GM18498 (cell line): ENCODE results near the gene OPRM1.
"Not testable (repeated sequence)": the region's sequence is repeated elsewhere in the genome, so short reads cannot be mapped to it uniquely, and the experiment has no call there.

Experiments
- ATAC-seq: cut with Tn5 transposase; IDR thresholded peaks from one replicate; pipeline ENCODE4 v1.9.1; 2021; ENCODE audit warnings: mild to moderate bottlenecking, moderate library complexity; ENCODE audit not compliant: unreplicated experiment

The OPRM1 gene

GRCh38 chr6:154039231-154039842 lies at the start of gene OPRM1:
Gene OPRM1 (plus strand): TSS chr6:154039240. CDS start chr6:154039545, 305 bp downstream.
- no peak for ATAC-seq

GRCh38 chr6:153989989-153990388 lies 49.1 kb upstream of the OPRM1 start:
- no peak for ATAC-seq

DNA sequence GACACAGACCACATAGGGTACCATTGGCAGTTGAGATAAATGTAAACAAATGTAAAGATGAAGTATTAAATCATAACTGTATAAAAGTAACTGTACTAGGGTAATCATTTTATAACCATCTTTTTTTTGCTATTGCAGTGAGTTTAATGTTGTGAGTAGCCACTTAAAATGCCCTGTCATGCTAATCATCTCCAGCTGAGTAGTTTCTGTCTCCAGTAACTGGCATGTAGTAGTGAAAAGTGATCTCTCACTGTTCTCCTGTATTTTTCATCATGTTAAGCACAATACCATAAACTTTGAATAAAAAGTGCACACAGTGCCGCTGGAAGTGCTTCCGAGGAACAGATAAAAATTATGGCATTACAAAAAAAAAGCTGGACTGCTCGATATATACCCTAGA lies 45.0 kb upstream of the OPRM1 start:
- ATAC-seq: no peak

DNA sequence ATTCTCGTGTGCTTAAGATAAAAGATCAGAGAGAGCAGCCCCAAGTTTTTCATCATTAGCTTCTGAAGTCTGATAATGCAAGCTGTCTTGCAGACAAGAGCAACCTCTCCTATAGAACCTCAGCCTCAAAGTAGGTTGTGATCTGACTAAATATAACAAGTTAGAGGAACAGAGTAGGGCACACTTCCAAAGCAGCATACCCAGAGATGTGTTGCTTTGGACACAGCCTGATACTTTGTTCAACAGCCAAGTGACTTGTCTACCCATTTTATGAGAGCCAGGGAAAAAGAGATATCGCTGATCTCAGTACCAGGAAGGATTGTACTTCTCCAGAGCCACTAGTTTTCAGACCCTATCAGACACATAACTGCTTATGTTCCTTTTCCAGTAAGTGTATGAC lies 44.2 kb upstream of the OPRM1 start:
- ATAC-seq: no peak

GRCh38 chr6:153997221-153997620 lies 41.8 kb upstream of the OPRM1 start:
- ATAC-seq: no peak

DNA sequence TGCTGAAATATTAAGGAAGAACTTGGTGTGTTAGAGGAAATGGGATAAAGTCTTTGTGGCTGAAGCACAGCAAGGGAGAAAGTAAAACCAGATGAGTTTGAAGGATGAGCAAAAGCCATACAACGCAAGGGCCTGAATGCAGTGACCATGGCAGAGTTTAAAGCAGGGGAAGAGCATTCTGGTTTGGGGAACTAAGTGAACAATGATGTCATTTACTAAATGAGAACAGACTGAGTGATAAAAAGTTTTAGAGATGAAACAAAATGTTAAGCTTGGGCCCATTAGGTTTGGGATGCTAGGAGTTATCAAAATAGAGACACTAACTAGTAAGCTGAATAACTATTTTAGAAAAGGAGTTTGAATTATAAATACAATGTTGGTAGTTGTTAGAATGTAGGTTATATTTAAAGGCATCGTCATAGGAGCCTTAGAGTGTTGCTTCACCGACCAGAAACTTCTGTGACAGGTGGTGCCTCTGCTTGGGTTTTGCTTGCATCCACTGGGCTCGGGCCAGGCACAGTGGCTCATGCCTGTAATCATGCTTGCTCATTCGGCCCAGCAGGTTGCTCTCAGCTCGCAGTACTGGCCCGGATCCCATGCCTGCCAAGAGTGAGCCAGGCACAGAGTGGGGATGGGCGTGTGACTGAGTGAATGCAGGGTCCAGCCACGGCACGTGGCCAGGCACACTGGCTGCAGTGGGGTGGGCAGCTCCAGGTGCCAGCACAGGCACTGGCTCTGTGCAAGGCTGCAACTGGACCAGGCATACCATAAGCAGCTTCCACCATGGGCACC lies 37.4 kb upstream of the OPRM1 start:
- no peak for ATAC-seq

DNA sequence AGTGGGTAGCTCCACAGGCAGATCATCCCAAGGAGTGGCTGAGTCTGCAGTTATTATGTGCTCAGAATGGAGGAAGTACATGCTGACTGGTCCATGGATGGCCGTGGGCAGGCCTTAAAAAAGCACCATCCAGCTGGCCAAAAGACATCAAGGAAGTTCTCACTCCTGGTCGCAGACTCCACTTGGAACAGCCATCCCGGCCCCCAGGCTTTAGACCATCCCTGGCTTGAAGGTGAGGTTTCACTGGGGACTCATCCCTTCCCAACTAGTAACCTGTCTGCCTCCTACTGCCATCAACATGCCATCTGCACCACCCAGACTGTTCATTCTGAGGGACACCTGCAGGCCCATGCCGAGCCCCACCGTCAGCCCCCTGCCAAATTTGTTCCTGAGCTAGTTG lies 36.1 kb upstream of the OPRM1 start:
- no peak for ATAC-seq

DNA sequence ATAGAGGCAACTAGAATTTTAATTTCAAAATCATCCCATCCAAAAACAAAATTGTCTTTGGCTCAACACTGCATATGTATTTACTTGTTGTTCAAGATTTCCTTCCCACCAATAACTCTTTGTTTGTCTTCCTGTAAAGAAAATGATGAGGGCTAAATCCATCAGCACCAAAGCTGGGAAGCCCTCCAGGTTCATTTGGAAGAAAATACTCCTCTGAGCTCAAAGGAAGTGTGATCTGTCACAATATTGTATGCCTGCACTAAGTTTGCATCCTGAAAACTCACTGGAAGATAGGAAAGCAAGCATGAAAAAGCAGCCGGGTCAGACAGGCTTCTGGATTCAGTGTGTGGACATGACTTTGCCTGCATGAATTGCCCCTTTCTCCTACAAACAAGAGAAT lies 28.7 kb upstream of the OPRM1 start:
- ATAC-seq: no peak

DNA sequence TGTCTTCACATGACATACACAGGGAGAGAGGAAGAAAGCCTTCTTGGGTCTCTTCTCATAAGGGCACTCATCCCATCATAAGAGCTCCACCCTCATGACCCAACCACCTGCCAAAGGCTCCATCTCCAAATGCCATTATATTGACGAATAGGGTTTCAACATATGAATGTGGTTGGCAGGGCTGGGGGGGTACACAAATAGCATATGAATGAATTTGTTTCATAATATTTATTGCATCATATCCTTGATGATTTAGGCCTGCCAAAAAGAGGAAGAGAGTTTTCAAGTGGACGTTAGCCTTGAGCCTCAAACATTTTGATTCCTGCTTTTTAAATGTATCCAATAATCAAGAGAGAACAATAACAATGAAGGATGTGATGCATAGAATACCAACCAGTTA lies 26.2 kb upstream of the OPRM1 start:
- no peak for ATAC-seq

DNA sequence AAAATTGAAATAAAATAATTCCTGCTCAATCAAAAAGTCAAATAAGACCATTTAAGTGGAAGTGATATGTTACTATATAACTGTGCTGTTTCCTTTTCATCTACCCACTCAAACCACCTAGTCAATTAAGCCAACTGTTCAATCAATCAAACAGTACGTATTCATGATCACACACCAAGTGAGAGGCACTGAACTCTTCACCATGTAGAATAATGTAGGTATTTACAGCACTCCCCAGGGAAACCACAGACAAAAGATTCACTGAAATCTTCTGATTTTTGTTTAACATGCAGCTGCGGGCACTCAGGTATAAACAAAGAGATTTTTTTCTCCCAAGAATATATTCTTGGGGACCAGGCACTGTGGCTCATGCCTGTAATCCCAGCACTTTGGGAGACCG lies 21.3 kb upstream of the OPRM1 start:
- ATAC-seq: no peak

DNA sequence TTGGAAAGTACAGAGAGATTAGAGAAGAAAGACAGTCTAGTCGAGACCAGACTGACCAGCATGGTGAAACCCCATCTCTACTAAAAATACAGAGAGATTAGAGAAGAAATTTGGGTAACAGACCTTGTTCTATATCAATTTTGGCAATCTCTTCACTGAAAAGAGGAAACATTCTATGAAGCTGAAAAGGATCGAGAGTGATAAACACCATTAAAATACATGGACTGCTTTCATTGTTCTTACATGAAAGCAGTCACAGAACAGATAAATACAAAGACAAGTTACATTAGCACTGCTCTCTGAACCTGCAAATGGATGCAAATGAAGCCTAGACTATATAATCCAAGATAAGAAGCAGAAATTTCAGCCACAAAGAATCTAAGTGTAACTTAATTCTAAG lies 8.4 kb upstream of the OPRM1 start:
- ATAC-seq: no peak

GRCh38 chr6:154041001-154041400 lies 2.0 kb downstream of the OPRM1 start:
- ATAC-seq: no peak

DNA sequence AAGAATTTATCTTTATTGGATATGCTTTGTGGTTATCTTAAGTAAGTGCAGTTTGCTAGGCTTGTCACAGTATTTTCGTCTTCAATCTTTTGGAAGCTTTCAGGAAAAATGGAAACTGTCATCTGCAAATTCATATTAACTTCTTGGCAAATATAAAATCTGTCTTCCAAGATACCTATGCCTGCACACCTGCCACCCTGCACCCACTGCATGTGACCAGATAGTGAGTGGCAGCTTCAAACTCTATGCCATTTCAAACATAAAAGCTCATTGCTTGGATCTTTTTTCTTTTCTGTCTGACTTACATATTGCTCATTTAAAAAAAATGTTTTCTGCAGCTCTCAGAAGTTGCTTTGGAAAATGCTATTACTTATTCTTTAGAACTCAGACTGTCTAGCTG lies 14.1 kb downstream of the OPRM1 start:
- ATAC-seq: no peak

DNA sequence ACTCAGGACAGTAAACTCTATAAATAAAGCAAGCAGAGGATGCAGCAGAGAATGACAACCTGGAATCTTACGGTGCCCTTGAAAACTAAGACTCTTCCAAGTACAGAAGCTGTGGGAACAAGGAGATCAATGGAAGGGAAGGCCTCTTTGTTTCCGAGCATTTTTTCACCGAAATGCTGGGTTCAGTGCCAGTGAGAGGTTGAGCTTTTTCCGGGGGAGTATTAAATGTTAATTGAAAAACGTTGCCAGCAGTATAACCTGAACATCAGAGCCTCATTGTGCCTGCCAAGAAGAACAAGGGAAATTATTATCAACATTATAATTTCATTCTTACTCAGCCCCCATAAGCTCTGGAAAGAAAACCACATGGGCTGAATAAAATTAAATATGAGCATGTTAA lies 17.5 kb downstream of the OPRM1 start:
- no peak for ATAC-seq

GRCh38 chr6:154057098-154057497 lies 18.1 kb downstream of the OPRM1 start:
- no peak for ATAC-seq

GRCh38 chr6:154058963-154059680 lies 20.1 kb downstream of the OPRM1 start:
- no peak for ATAC-seq

- ATAC-seq: no peak
Measured at GRCh38 chr6:154060076-154060475, 21.0 kb downstream of the OPRM1 start.

DNA sequence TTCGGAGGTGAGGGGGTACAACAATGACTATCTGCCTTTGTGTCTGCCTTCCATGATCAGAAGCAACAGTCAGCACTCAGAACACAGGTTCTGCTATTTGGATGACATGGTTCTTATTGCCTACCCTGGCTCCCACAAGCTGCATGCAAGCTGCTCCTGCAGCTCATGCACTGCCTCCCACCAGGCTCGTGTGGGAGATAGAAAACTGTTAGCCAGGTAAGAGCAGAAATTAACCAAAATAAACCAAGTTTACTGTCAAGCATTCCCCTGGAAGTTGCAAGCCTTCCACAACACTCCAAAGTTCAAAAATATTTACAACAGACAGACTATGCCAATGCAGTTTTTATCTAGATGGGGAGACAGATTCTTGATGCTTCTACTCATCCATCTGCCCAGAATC lies 31.0 kb downstream of the OPRM1 start:
- ATAC-seq: no peak

DNA sequence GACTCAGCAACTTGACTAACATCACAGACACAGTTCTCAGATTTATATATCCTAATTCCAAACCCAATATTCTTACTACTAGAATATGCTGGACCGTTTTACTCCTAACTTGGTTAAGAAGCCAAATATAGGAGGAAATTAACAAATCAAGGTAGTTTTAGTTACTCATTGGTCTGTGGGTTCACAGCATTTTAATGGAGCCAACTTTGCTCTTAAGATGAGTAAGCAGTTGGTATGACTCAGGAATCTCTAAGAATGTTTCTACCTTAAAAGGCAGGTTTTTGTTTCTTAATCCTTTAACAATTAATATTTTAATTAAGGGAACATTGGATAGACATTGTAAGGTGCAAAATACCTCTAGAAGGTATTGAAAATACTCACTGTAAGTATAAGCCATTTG lies 31.6 kb downstream of the OPRM1 start:
- no peak for ATAC-seq

GRCh38 chr6:154071236-154071635 lies 32.2 kb downstream of the OPRM1 start:
- ATAC-seq: no peak

- no peak for ATAC-seq
Measured at GRCh38 chr6:154071711-154072110, 32.7 kb downstream of the OPRM1 start.

DNA sequence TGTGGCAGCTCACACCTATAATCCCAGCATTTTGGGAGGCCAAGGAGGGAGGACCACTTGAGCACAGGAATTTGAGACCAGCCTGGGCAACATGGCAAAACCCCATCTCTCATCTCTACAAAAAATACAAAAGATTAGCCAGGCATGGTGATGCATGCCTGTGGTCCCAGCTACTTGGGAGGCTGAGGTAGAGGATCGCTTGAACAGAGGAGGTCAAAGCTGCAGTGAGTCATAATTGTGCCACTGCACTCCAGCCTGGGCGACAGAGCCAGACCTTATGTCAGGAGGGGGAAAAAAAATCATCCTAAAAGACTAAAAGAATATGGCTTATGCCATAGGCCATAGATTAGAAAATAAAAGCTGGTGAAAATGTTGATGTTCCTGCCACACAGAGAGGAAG lies 39.6 kb downstream of the OPRM1 start:
- not testable (repeated sequence) for ATAC-seq
